CD4-positive, alpha-beta T cell treated with Interleukin-2 at 100 ng/mL for 4 hours (primary cell): ENCODE data around the gene CLGN.
"Not testable (repeated sequence)": the region's sequence is repeated elsewhere in the genome, so short reads cannot be mapped to it uniquely, and the experiment has no call there.

Experiments used
- DNase-seq: peaks from one replicate; pipeline ENCODE4 v3.0.0-alpha.2; 2020; ENCODE audit warnings: low spot score

CLGN gene

DNA sequence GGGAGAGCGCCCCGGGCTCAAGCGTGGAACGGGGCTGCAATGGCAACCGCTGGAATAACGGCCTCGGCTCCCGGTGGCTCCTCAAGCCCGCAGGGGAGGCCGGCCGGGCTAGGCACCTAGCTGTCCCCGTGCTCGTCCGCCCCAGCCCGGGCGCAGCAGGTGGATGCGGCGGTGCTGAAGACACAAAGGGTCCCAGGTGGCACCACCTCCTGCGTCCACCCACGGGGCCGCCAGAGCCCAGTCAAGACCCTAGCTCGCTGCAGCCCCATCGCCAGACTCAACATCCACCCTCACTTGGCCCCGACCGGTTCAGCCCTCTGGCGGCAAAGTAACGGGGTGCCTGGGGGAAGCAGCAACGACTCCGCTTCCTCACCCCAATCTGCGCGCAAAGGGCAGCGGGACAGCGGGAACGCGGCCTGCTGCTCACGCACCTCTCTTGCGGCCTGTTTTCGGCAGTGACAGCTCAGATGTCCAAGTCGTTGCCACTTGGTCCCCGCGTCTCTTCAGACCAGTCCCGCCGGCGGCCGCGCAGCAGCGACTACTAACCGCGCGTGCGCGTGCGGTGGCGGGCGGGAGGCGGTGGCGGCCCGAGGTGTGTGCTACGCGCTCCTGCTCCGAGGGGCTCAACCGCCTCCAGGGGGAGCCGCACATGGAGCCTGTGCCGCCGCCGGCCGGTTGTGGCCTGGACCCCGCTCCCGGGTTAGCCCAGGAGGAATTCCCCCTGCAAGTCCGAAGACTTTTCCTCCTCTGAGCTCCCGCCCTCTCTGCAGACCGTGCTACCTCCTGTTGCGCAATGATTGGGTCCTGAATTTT is at the start of gene CLGN:
Gene CLGN (minus strand): TSS at position 543 of the 813 bp plus-strand sequence. CDS start 14,570 bp downstream, outside the sequence.
- DNase-seq = peak; percentile 7

DNA sequence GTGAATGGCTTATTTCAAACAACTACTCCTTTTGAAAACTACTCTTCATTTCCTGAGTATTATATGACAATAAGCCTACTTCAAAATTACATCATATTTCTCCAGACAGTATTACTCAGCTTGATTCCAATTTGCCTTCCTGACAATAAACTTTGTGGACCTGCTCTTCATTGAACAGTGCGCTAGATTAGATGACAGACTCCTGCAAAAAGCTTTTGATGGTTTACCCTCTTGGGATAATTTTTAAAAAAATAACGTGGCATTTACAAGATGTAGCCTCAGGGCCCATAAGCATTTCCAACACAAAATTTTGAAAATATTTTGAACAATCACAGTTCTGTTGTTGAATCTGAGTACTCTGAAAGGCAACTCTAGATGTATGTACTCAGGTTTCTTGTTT is 44.7 kb upstream of the CLGN start:
- no peak for DNase-seq

- DNase-seq = no peak
Measured at GRCh38 chr4:140469791-140470733, 42.6 kb upstream of the CLGN start.

DNA sequence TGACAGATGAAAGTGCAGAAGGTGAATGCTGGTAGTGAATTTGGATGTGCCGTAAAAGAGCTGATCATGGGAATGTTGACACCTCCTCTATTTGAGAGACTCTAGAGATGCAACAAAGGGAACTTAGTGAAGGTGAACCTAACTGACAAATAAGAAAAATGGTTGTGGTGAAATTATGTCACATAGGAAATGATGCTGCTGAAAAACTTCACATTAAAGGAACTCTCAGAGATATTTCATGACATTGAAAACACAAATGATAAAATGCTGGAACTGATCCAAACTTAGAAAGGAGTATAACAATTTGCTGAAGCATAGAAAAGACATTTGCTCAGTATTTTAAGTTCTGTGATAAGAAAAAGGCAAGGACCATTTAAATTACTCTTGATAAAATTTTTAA is 38.7 kb upstream of the CLGN start:
- DNase-seq = no peak

DNA sequence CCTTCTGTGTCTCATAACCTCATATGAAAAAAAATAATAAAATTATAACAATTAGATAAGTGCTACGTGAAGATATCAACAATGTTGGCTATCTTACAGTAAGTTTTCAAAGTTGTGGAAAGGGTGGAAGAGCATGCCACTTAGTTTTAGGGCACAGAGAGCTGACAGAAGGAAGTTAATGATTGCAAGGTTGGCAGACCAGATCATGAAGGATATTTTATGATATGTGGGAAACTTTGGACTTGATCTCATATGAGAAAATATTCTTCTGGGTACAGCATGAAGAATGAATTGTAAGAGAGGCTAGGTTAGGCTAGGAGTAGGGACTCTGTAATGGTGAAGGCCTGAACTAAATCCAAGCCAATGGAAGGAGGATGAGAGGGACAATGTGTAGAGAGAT is 36.2 kb upstream of the CLGN start:
- no peak for DNase-seq

DNA sequence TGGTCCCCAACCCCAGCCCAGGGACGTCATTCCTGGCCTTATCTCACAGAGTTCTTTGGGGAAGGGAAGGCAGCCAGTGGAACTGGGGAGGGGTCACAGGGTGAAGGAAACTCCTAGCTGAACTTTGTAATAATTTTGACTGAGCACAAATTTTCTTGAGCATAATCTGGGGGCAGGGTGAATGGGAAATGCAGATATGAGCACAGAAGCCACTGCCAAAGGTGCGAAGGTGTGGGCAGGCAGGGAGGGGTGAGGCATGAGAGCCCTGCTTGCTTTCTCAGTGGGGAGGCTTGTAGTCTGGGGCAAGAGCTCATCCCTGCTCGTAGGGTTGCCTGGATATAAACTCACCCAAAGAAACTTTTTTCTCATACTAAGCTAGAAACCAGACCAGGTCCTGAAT is 35.7 kb upstream of the CLGN start:
- no peak for DNase-seq

GRCh38 chr4:140450352-140450751 is 22.9 kb upstream of the CLGN start:
- DNase-seq = no peak

DNA sequence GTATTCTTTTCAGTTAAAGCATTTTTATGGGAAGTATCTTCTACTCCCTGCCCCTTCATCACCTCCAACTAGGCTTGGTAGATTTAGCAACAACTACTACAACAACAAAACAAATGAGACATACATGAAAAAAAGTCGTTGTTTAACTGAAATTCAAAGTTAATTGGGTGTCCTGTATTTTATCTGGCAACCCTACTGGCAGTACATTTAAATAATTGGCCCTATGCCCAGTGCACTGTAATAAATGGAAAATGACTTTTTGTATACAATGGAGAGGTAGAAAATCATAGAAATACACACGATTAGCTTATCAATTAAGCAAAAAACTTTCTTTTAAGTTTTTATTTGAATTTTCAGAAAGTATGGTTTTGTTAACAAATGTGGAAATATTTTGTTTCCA is 21.4 kb upstream of the CLGN start:
- DNase-seq = no peak

DNA sequence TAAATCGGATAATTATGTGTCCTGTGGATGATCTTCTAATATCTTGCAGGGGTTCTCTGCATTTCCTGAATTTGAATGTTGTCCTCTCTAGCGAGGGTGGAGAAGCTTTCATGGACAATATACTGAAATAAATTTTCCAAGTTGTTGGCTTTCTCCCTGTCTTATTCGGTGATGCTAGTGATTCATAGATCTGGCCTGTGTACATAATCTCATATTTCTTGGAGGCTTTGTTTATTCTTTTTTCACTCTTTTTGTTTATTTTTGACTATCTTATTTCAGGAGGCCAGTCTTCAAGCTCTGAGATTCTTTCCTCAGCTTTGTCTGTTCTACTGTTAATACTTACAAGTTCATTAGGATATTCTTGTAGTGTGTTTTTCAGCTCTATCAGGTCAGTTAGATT is 20.7 kb upstream of the CLGN start:
- DNase-seq = no peak

DNA sequence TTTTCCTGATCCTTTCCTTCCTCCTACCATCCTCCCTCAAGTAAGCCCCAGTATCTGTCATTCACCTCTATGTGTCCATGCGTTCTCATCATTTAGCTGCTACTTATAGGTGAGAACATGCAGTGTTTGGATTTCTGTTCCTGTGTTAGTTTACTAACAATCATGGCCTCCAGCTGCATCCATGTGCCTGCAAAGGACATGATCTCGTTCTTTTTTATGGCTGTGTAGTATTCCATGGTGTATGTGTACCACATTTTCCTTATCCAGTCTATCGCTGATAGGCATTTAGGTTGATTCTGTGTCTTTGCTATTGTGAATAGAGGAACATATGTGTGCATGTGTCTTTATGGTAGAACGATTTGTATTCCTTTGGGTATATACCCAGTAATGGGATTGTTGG is 16.9 kb upstream of the CLGN start:
- DNase-seq = not testable (repeated sequence)

GRCh38 chr4:140439644-140440142 is 12.2 kb upstream of the CLGN start:
- no peak for DNase-seq

DNA sequence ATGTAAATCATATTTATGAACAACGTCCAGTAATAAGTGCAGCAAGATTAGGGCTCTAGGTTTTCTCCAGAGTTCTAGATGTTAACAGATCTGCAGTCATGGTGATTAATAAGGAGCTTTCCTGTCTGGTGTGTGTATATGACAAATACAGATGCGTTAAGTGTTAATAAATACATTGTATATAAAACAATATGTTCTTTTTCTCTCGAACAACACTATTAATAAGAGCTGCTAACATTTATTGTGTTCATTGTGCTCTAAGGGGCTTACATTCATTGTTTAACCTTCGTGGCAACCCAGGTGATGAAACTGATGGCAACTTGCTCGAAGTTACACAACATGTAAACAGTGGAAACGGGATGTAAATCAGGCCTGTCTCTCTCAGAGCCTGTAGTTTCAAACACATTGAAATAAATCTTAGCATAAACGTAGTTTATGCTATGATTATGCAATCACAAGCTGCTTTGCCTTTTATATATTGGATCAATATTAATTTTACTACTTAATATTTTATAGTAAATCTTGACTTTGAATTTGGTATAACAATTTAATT is 547 bp upstream of the CLGN start:
- no peak for DNase-seq

DNA sequence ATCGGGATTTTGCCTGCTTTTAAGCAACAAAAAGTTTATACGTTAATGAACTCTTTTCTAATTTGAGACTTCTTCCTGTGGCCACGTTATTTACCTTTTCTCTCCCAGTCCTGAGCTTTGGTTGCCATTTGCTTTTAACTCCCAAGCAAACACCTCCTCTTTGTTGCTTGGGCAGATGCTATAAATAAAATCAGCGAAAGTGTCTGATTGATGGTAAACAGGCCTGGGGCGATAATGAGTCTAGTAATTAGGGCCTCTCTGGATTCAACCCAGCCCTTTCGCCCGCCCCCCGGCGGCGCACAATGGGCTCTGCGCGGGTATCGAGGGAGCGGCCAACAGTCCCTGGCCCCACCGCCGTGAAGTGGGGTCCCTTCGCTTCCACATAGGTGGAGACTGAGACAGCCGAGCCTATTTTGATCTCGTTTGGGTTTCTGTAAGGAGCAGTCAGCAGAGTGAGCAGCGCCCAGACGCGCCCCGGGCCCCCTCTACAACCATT is 790 bp downstream of the CLGN start:
- DNase-seq = no peak

DNA sequence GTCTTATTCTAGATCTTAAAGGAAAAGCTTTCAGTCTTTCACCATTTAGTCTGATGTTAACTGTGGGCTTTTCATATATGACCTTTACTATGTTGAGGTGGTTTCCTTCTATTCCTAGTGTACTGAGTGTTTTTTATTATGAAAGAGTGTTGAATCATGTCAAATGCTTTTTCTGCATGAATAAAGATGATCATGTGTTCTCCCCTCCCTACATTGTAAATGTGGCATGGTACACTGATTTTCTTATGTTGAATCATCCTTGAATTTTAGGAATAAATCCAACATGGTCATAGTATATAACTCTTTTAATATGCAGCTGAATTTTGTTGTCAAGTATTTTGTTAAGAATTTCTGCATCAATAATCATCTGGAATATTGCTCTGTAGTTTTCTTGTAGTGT is 4.3 kb downstream of the CLGN start:
- DNase-seq = no peak

DNA sequence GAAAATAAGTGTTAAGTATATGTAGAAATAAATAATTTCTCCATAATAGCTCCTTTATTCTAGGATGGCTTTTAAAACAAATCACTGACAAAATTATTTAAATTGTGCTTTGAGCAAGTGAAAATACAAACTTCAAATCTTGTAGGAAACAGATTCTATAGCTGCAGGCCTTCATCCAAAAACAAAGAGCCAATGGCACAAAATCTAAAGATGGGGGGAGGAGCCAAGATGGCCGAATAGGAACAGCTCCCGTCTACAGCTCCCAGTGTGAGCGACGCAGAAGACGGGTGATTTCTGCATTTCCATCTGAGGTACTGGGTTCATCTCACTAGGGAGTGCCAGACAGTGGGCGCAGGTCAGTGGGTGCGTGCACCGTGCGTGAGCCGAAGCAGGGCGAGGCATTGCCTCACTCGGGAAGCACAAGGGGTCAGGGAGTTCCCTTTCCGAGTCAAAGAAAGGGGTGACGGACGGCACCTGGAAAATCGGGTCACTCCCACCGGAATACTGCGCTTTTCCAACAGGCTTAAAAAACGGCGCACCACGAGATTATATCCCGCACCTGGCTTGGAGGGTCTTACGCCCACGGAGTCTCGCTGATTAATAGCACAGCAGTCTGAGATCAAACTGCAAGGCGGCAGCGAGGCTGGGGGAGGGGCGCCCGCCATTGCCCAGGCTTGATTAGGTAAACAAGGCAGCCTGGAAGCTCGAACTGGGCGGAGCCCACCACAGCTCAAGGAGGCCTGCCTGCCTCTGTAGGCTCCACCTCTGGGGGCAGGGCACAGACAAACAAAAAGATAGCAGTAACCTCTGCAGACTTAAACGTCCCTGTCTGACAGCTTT is 14.1 kb downstream of the CLGN start:
- DNase-seq = not testable (repeated sequence)

DNA sequence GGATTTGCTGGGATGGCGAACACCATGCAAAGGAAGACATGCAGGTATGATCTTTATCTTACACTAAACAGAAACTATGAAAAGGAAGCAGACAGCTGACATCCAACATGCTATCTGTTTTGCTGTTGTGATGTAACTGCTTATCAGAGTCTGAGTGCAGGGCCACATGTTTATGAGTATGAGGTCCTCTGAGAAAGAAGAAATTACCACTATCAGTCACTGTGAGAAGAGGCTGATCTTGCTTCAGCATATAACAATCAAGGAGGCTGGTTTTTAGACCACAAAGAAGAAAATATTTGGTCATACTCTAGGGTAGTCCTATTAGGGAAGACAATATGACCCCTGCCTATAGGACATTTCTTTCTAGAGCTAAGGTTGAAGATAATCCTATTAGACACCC is 18.5 kb downstream of the CLGN start:
- DNase-seq = no peak

GRCh38 chr4:140406292-140406691 is 21.2 kb downstream of the CLGN start:
- no peak for DNase-seq

DNA sequence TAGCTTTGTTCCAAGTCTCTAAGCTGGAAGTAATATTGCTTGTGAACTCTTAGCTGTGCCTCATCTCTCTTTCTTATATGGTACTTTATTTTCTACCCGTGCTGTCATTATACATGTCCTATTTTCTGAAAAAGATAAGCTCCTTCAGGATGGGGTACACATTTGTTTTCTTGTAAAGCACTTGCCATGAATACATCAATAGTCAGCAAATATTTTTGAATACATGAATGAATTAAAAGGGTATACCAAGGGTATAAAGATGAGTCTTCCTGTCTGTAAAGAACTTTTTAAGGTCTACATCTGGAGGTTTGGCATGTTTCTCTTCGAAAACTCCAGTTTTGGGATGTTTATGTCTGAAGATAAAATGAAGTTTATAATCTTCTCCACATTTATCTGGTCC is 27.3 kb downstream of the CLGN start:
- DNase-seq = no peak

- no peak for DNase-seq
Measured at GRCh38 chr4:140395668-140396067, 31.8 kb downstream of the CLGN start.

GRCh38 chr4:140388015-140388414 is 39.4 kb downstream of the CLGN start:
- DNase-seq = no peak

GRCh38 chr4:140382732-140383131 is 44.7 kb downstream of the CLGN start:
- DNase-seq = no peak

DNA sequence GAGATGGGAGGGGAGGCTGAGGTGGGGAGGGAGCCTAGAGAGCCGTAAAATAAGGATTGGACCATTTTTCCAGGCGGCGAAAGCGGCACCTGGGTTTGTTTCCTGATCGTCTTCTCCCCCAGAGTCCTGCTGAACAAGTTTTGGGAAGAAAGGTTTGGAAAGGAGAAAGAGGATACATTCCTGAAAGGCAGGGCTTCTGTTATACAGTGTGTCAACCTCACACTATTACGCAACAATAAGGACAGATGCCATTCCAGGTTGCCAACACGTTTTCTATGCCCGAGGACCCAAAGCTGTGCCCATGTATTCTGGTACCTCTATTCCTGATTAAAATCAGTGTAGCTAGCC is 53.3 kb downstream of the CLGN start:
- no peak for DNase-seq
